Measurements from ENCODE around the gene ZEB2. TPM values are rescaled to one million over a fixed set of nuclear protein-coding genes. Genes with fewer than 3 reads are reported as not detected.

Gene ZEB2
- total and polyA plus RNA-seq, 2 of the 8 experiments (the other 6 are each of a cell fraction or from before 2014, with no cell fraction given), result 0.38 TPM; not detected in 1

DNA sequence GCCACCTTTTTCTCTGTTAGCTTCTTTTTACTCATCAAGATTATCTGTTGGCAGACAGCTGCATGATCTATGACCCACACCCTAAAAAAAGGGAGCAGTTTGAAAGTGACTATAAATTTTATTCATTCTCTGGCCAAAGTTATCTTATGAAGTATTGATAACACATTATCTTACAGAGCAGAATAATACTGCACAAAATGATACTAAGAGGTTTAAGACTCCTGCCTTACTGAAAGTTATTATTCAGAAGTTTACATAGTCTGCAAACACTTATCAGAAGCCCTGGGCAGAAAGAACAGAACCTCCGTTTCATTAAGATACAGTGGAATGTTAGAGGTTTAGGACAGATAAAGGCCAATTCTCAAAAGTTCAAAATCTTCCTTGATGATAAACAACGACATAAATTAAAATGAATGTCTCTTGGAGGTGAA lies 78.2 kb downstream of the ZEB2 start:
- POLR2A ChIA-PET (ENCODE audit: partially characterized antibody), result no interaction called here
- H2BK15ac ChIP-seq (ENCODE audit: low read length), result no peak overlapping the region
- no peaks in the 10 kb centered on the region for H3K36me3 ChIP-seq (ENCODE audit: control insufficient read depth in 2 of 4, insufficient read depth in 4 of 4, low read length in 3 of 4)
- peaks cover 0 to 25% (median 17%) of the 10 kb centered on the region in 4 experiments; a peak in 4 of 7 replicates for H3K4me1 ChIP-seq (replicated peaks in 1 of 4; ENCODE audit: control insufficient read depth in 3 of 4, insufficient read depth in 4 of 4, low read length in 3 of 4)
- no peak overlapping the region for H3K4me3 ChIP-seq (ENCODE audit: extremely low read depth in 1 of 4, insufficient read depth in 2 of 4, low read depth in 3 of 4, low read length in 4 of 4)
- H4K5ac ChIP-seq (ENCODE audit: insufficient read length, low read depth, low read length), result no peak overlapping the region
- CTCF ChIA-PET (ENCODE audit: partially characterized antibody), result interaction anchor here (0.6 to 1.4 kb wide), 3 partner anchors 71 to 176 kb away, joined by 3 read pairs; no protein-coding TSS in a partner anchor
- H3K79me2 ChIP-seq (ENCODE audit: control insufficient read depth in 1 of 2, insufficient read depth in 2 of 2, low read length in 2 of 2), result no peaks in the 10 kb centered on the region
- H3K4me2 ChIP-seq (ENCODE audit: insufficient read depth in 1 of 2, low read depth in 2 of 2, low read length in 2 of 2), result no peak overlapping the region
- no peak overlapping the region for H2BK20ac ChIP-seq (ENCODE audit: low read length)
- WGBS, 2 experiments (ENCODE audit: extremely low coverage in 1 of 2, insufficient coverage in 1 of 2, insufficient read length in 1 of 2, insufficient replicate concordance in 2 of 2, low coverage in 1 of 2, low lambda C conversion rate in 2 of 2, missing lambda C conversion rate in 1 of 2), result 77% methylated on average over 2 of the region's 2 CpGs; no CpG with 5 or more reads in 1 of the 2 experiments
- H4K91ac ChIP-seq (replicated peaks; ENCODE audit: insufficient read length, low read length), result no peak overlapping the region
- no peak overlapping the region for H2BK5ac ChIP-seq (ENCODE audit: low read depth, low read length)
- no peak overlapping the region for H2AFZ ChIP-seq (ENCODE audit: low read length)
- H2BK120ac ChIP-seq (replicated peaks; ENCODE audit: low read depth, low read length), result no peak overlapping the region
- no peak overlapping the region for H3K4ac ChIP-seq (replicated peaks; ENCODE audit: insufficient read length, low read depth, low read length)
- no peak overlapping the region for H2AK5ac ChIP-seq (ENCODE audit: low read depth, low read length)
- peaks cover 0 to 7% (median 3%) of the 10 kb centered on the region in 4 experiments; a peak in 2 of 7 replicates for H3K27me3 ChIP-seq (replicated peaks in 1 of 4; ENCODE audit: control insufficient read depth in 3 of 4, extremely low read depth in 1 of 4, insufficient read depth in 3 of 4, low read length in 3 of 4)
- no peak overlapping the region for H3K9ac ChIP-seq (replicated peaks in 1 of 4; ENCODE audit: extremely low read depth in 1 of 4, low read depth in 3 of 4, low read length in 3 of 4)
- H3K23me2 ChIP-seq (ENCODE audit: low read depth, low read length), result no peaks in the 10 kb centered on the region
- no peaks in the 10 kb centered on the region; a peak in 1 of 4 replicates for H3K9me3 ChIP-seq (ENCODE audit: insufficient read depth in 2 of 2, low read depth in 1 of 2, low read length in 1 of 2)
- FAIRE-seq, result no peak
- no peak overlapping the region for H3K18ac ChIP-seq (ENCODE audit: extremely low read depth, low read length)
- no peak overlapping the region for H4K8ac ChIP-seq (ENCODE audit: extremely low read depth, insufficient read depth, low read length)
- no peak overlapping the region for H3K27ac ChIP-seq (ENCODE audit: low read depth, low read length)
- no peak overlapping the region for H3K23ac ChIP-seq (ENCODE audit: insufficient read length)
- H3K56ac ChIP-seq (replicated peaks; ENCODE audit: insufficient read length, low read depth, low read length), result no peak overlapping the region
- H2BK12ac ChIP-seq (ENCODE audit: low read depth, low read length), result no peak overlapping the region
- no peaks in the 10 kb centered on the region for H3K79me1 ChIP-seq (ENCODE audit: low read depth, low read length)
- H3K14ac ChIP-seq (ENCODE audit: insufficient read length), result no peak overlapping the region
- DNase-seq (ENCODE audit: low read depth in 1 of 2, low spot score in 2 of 2), result no peak
- H4K20me1 ChIP-seq (replicated peaks in 1 of 2; ENCODE audit: control insufficient read depth in 1 of 2, insufficient read depth in 2 of 2, low read length in 2 of 2), result no peaks in the 10 kb centered on the region
- TF ChIP-seq SP2 (IDR thresholded peaks at IDR 0.05; ENCODE audit: low read length) (no peak), SAP30 (IDR thresholded peaks at IDR 0.05; ENCODE audit: insufficient read depth, insufficient replicate concordance, low read length) (no peak), CBX5 (IDR thresholded peaks at IDR 0.05; ENCODE audit: low read depth, low read length) (no peak), MAFK (IDR thresholded peaks at IDR 0.05; ENCODE audit: low read depth, low read length) (no peak), RBBP5 (IDR thresholded peaks at IDR 0.05; ENCODE audit: borderline replicate concordance, low read depth, low read length) (no peak), TAF7 (optimal IDR thresholded peaks at IDR 0.05; ENCODE audit: borderline replicate concordance, low read depth, low read length) (no peak), CHD2 (IDR thresholded peaks at IDR 0.05; ENCODE audit: low read length) (no peak), SIX5 (IDR thresholded peaks at IDR 0.05; ENCODE audit: low read depth, low read length) (no peak), POU5F1 (IDR thresholded peaks at IDR 0.05; ENCODE audit: low read depth, low read length) (no peak), SUZ12 (IDR thresholded peaks at IDR 0.05; ENCODE audit: low read length) (no peak)
- TF ChIP-seq, protein P1, sequence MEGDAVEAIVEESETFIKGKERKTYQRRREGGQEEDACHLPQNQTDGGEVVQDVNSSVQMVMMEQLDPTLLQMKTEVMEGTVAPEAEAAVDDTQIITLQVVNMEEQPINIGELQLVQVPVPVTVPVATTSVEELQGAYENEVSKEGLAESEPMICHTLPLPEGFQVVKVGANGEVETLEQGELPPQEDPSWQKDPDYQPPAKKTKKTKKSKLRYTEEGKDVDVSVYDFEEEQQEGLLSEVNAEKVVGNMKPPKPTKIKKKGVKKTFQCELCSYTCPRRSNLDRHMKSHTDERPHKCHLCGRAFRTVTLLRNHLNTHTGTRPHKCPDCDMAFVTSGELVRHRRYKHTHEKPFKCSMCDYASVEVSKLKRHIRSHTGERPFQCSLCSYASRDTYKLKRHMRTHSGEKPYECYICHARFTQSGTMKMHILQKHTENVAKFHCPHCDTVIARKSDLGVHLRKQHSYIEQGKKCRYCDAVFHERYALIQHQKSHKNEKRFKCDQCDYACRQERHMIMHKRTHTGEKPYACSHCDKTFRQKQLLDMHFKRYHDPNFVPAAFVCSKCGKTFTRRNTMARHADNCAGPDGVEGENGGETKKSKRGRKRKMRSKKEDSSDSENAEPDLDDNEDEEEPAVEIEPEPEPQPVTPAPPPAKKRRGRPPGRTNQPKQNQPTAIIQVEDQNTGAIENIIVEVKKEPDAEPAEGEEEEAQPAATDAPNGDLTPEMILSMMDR (IDR thresholded peaks at IDR 0.05; ENCODE audit: control extremely low read depth in 1 of 3, insufficient read depth in 1 of 3, low read depth in 1 of 3, low read length in 3 of 3), result no peak
